Neural cell (in vitro differentiated cells): Measurements from ENCODE around the gene ARTN.

Experiments used
- EP300 ChIP-seq: fragments of 450-650 bp; conservative IDR thresholded peaks from 2 replicates; pipeline ENCODE4 v1.6.1; 2014; ENCODE audit warnings: antibody characterized with exemption, mild to moderate bottlenecking, moderate library complexity; ENCODE audit not compliant: poor library complexity, severe bottlenecking
- RAD21 ChIP-seq: fragments of 450-650 bp; conservative IDR thresholded peaks from 2 replicates; pipeline ENCODE4 v1.6.1; 2014; ENCODE audit warnings: antibody characterized with exemption, mild to moderate bottlenecking, moderate library complexity
- TF ChIP-seq, protein P1 (sequence below): fragments of 450-650 bp; IDR thresholded peaks from 2 replicates; pipeline ENCODE4 v1.5.1; 2014; ENCODE audit warnings: antibody characterized with exemption, mild to moderate bottlenecking, moderate library complexity; ENCODE audit not compliant: poor library complexity, severe bottlenecking

DNA sequence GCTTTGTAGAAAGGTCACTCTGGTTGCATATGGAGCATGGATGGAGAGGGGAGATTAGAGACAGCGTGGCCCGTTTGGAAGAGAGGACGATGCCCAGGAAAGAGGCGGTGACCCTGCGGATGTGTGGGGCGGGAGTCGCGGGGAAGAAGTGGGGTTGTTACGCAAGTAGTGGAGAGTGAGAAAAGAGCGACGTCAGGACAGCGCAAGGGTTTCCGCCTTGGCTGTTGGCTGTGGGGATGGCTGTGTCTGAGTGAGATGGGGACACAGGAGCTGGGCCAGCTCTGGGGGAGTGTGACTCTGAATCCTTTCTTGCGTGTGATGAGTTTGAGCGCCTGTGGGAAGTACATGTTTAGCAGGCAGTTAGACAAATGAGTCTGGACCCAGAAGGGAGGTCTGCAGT, 49.2 kb downstream of the ARTN start:
- TF ChIP-seq RAD21, result no peak
- TF ChIP-seq, protein P1, sequence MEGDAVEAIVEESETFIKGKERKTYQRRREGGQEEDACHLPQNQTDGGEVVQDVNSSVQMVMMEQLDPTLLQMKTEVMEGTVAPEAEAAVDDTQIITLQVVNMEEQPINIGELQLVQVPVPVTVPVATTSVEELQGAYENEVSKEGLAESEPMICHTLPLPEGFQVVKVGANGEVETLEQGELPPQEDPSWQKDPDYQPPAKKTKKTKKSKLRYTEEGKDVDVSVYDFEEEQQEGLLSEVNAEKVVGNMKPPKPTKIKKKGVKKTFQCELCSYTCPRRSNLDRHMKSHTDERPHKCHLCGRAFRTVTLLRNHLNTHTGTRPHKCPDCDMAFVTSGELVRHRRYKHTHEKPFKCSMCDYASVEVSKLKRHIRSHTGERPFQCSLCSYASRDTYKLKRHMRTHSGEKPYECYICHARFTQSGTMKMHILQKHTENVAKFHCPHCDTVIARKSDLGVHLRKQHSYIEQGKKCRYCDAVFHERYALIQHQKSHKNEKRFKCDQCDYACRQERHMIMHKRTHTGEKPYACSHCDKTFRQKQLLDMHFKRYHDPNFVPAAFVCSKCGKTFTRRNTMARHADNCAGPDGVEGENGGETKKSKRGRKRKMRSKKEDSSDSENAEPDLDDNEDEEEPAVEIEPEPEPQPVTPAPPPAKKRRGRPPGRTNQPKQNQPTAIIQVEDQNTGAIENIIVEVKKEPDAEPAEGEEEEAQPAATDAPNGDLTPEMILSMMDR, result no peak
- TF ChIP-seq EP300, result no peak
